H9 (cell line): ENCODE results near the gene MAPK7. TPM values are rescaled to one million over a fixed set of nuclear protein-coding genes. Genes with fewer than 3 reads are reported as not detected.
A peak's percentile ranks its signal among the peaks of the same experiment; 100 is the strongest.

Source experiments
- DNase-seq: peaks from one replicate; pipeline ENCODE4 v3.0.0-alpha.2; 2017
- H2AFZ ChIP-seq: one replicate; pipeline ENCODE4 v1.6.1; 2013; ENCODE audit warnings: mild to moderate bottlenecking, low read length, control low read depth, moderate library complexity
- H2AK5ac ChIP-seq: 2 replicates; pipeline ENCODE4 v1.6.1; 2013; ENCODE audit warnings: low read length, control low read depth, mixed read lengths; ENCODE audit not compliant: insufficient read length
- H2BK120ac ChIP-seq: one replicate; pipeline ENCODE4 v1.6.1; 2013; ENCODE audit warnings: low read depth, mild to moderate bottlenecking, low read length, control low read depth, inconsistent platforms; ENCODE audit not compliant: poor library complexity, severe bottlenecking
- H2BK12ac ChIP-seq: 2 replicates; pipeline ENCODE4 v1.6.1; 2013; ENCODE audit warnings: low read length, control low read depth, mixed read lengths, low read depth; ENCODE audit not compliant: insufficient read length
- H2BK15ac ChIP-seq: 2 replicates; pipeline ENCODE4 v1.6.1; 2013; ENCODE audit warnings: low read depth, low read length, control low read depth
- H2BK20ac ChIP-seq: one replicate; pipeline ENCODE4 v1.6.1; 2013; ENCODE audit warnings: low read depth, mild to moderate bottlenecking, low read length, control low read depth, inconsistent platforms; ENCODE audit not compliant: poor library complexity, severe bottlenecking
- H2BK5ac ChIP-seq: 2 replicates; pipeline ENCODE4 v1.6.1; 2013; ENCODE audit warnings: low read length, control low read depth, mixed read lengths; ENCODE audit not compliant: insufficient read length
- H3K14ac ChIP-seq: 2 replicates; pipeline ENCODE4 v1.6.1; 2013; ENCODE audit warnings: low read length, control low read depth; ENCODE audit not compliant: insufficient read depth
- H3K18ac ChIP-seq: 2 replicates; pipeline ENCODE4 v1.6.1; 2013; ENCODE audit warnings: low read depth, mild to moderate bottlenecking, mixed read lengths, low read length, control low read depth; ENCODE audit not compliant: insufficient read length
- H3K23ac ChIP-seq: 2 replicates; pipeline ENCODE4 v1.6.1; 2013; ENCODE audit warnings: low read length, control low read depth, mixed read lengths, low read depth; ENCODE audit not compliant: insufficient read length
- H3K23me2 ChIP-seq: 2 replicates; pipeline ENCODE4 v1.6.1; 2013; ENCODE audit warnings: low read depth, mild to moderate bottlenecking, mixed read lengths, low read length, control low read depth; ENCODE audit not compliant: insufficient read length, poor library complexity, severe bottlenecking
- H3K27ac ChIP-seq: 2 replicates; pipeline ENCODE4 v1.5.1; 2013; ENCODE audit warnings: low read length, control low read depth, mixed read lengths, low read depth; ENCODE audit not compliant: insufficient read length
- H3K27me3 ChIP-seq: 2 replicates; pipeline ENCODE4 v1.6.1; 2013; ENCODE audit warnings: low read length, control low read depth, inconsistent platforms; ENCODE audit not compliant: insufficient read depth
- H3K4ac ChIP-seq: 2 replicates; pipeline ENCODE4 v1.6.1; 2013; ENCODE audit warnings: low read depth, mild to moderate bottlenecking, control low read depth, inconsistent platforms, low read length, moderate library complexity
- H3K4me1 ChIP-seq: 2 replicates; pipeline ENCODE4 v1.6.1; 2013; ENCODE audit warnings: low read length, control low read depth, inconsistent platforms; ENCODE audit not compliant: insufficient read depth
- H3K4me2 ChIP-seq: 2 replicates; pipeline ENCODE4 v1.6.1; 2013; ENCODE audit warnings: low read length, control low read depth, mixed read lengths; ENCODE audit not compliant: insufficient read length, insufficient read depth
- H3K56ac ChIP-seq: 2 replicates; pipeline ENCODE4 v1.6.1; 2013; ENCODE audit warnings: low read depth, mild to moderate bottlenecking, mixed read lengths, low read length, control low read depth; ENCODE audit not compliant: insufficient read length
- H3K79me1 ChIP-seq: 2 replicates; pipeline ENCODE4 v1.6.1; 2013; ENCODE audit warnings: low read depth, mild to moderate bottlenecking, moderate library complexity, low read length, control low read depth, inconsistent platforms; ENCODE audit not compliant: insufficient read depth, poor library complexity, severe bottlenecking
- H3K79me2 ChIP-seq: 2 replicates; pipeline ENCODE4 v1.6.1; 2013; ENCODE audit warnings: low read length, control low read depth, inconsistent platforms; ENCODE audit not compliant: insufficient read depth
- H3K9ac ChIP-seq: 2 replicates; pipeline ENCODE4 v1.6.1; 2013; ENCODE audit warnings: low read length, control low read depth, mixed read lengths; ENCODE audit not compliant: insufficient read length; ENCODE audit errors: extremely low read depth
- H3K9me3 ChIP-seq: one replicate; pipeline ENCODE4 v1.6.1; 2013; ENCODE audit warnings: low read depth, low read length, inconsistent platforms; ENCODE audit not compliant: control insufficient read depth
- H3T11ph ChIP-seq: one replicate; pipeline ENCODE4 v1.6.1; 2013; ENCODE audit warnings: mild to moderate bottlenecking, low read length, control low read depth, inconsistent platforms
- H4K20me1 ChIP-seq: one replicate; pipeline ENCODE4 v1.6.1; 2013; ENCODE audit not compliant: control insufficient read depth, insufficient read length, insufficient read depth
- H4K5ac ChIP-seq: 2 replicates; pipeline ENCODE4 v1.6.1; 2013; ENCODE audit warnings: low read depth, mild to moderate bottlenecking, mixed read lengths, low read length, control low read depth; ENCODE audit not compliant: insufficient read length
- H4K8ac ChIP-seq: replicated peaks from 2 replicates; pipeline ENCODE4 v1.6.1; 2013; ENCODE audit warnings: low read length, control low read depth, mixed read lengths, low read depth; ENCODE audit not compliant: insufficient read length
- H4K91ac ChIP-seq: 2 replicates; pipeline ENCODE4 v1.6.1; 2013; ENCODE audit warnings: low read depth, mild to moderate bottlenecking, moderate library complexity, mixed read lengths, low read length, control low read depth; ENCODE audit not compliant: insufficient read length
- H3K27ac Mint-ChIP-seq, 3 experiments: 2 replicates in 2 of 3; 3 replicates in 1 of 3; pipeline ENCODE4 v1.8.0; 2020 to 2021; ENCODE audit warnings: mixed read lengths in 3 of 3, mild to moderate bottlenecking in 1 of 3, moderate library complexity in 1 of 3
- H3K27me3 Mint-ChIP-seq: 2 replicates; pipeline ENCODE4 v1.8.0; 2021; ENCODE audit warnings: low read depth, mild to moderate bottlenecking, moderate library complexity, mixed read lengths
- H3K36me3 Mint-ChIP-seq, 3 experiments: 2 replicates in 2 of 3; 3 replicates in 1 of 3; pipeline ENCODE4 v1.8.0; 2020 to 2021; ENCODE audit warnings: low read depth in 3 of 3, mixed read lengths in 3 of 3; ENCODE audit not compliant: insufficient read depth in 1 of 3
- H3K4me1 Mint-ChIP-seq, 2 experiments: 2 replicates each; pipeline ENCODE4 v1.8.0; 2020; ENCODE audit warnings: mixed read lengths in 2 of 2
- H3K4me3 Mint-ChIP-seq, 2 experiments: 2 replicates in 1 of 2; 3 replicates in 1 of 2; pipeline ENCODE4 v1.8.0; 2020 to 2021; ENCODE audit warnings: mild to moderate bottlenecking in 2 of 2, mixed read lengths in 2 of 2, moderate library complexity in 1 of 2
- H3K9me3 Mint-ChIP-seq, 2 experiments: 2 replicates in 1 of 2; 3 replicates in 1 of 2; pipeline ENCODE4 v1.8.0; 2020; ENCODE audit warnings: mild to moderate bottlenecking in 2 of 2, mixed read lengths in 2 of 2, moderate library complexity in 1 of 2
- CTCF ChIP-seq: fragments of 200-600 bp; sonication (generic); conservative IDR thresholded peaks from 3 replicates; pipeline ENCODE4 v1.8.0; 2021; ENCODE audit warnings: antibody characterized with exemption, mild to moderate bottlenecking
- WGBS: extraction: QIAGEN DNeasy Blood & Tissue Kit; methylation state at CpG from one replicate; pipeline ENCODE4 v1.1.7; 2013; ENCODE audit warnings: missing lambda C conversion rate, low lambda C conversion rate, mixed read lengths; ENCODE audit not compliant: insufficient read length; ENCODE audit errors: extremely low coverage; 5-methylcytosine and 5-hydroxymethylcytosine counted together
- microRNA-seq: library from miRNA; unstranded; fragments of <30 nt; microRNA quantifications from one replicate; pipeline ENCODE4, GENCODE V29; 2020; ENCODE audit warnings: borderline microRNAs expressed
- total RNA-seq: library from RNA; stranded (reverse); gene quantifications from 2 replicates; pipeline ENCODE4 v1.2.1, GENCODE V29; 2021

MAPK7 gene
- total RNA-seq, 1 experiment from 2014 or later: 43.8 TPM

GRCh38 chr17:19431691-19432090, 53.4 kb downstream of the MAPK7 start:
- Histone ChIP-seq H2BK15ac (no peak overlapping the region), H3K9ac (no peak overlapping the region), H2AFZ (no peak overlapping the region), H3K27me3 (no peaks in the 10 kb centered on the region), H3K4me2 (no peak overlapping the region), H2BK20ac (no peak overlapping the region), H2BK120ac (no peak overlapping the region), H3K23ac (no peak overlapping the region), H4K91ac (no peak overlapping the region), H2AK5ac (no peak overlapping the region), H3K18ac (no peak overlapping the region), H3K4me1 (peaks cover 7% of the 10 kb centered on the region), H2BK12ac (no peak overlapping the region), H4K20me1 (no peaks in the 10 kb centered on the region), H3K9me3 (no peaks in the 10 kb centered on the region), H2BK5ac (no peak overlapping the region), H3K79me2 (no peaks in the 10 kb centered on the region), H3K14ac (no peak overlapping the region), H3T11ph (no peak overlapping the region), H3K23me2 (no peaks in the 10 kb centered on the region), H3K4ac (no peak overlapping the region), H4K5ac (no peak overlapping the region), H3K27ac (no peak overlapping the region), H3K56ac (no peak overlapping the region), H3K79me1 (no peaks in the 10 kb centered on the region), H4K8ac (no peak overlapping the region)
- TF ChIP-seq CTCF: no peak
- Mint-ChIP-seq H3K27me3 (no peaks in the 10 kb centered on the region), H3K4me1 (peaks cover 49 to 65% of the 10 kb centered on the region in 2 experiments), H3K4me3 (no peak overlapping the region), H3K36me3 (no peaks in the 10 kb centered on the region), H3K9me3 (peaks cover 0 to 2% of the 10 kb centered on the region in 2 experiments; a peak in 1 of 5 replicates), H3K27ac (peak overlapping the region in 2 of 3 experiments; percentile 35 to 63; a peak in 1 of 7 replicates)
- no peak for DNase-seq
- no CpG with 5 or more reads among the region's 3 CpGs for WGBS

Small RNAs within 50 kb of the gene (microRNA-seq; reads per million reads assigned to microRNA genes)
- gene MIR1180: 193 reads per million, percentile 81 among the genes with 10 or more reads in this experiment

Other genes with a start within 250 kb of the MAPK7 start
- gene EPN2, start 141.1 kb upstream of the MAPK7 start, total RNA-seq: 53.2 and 57.8 TPM in 2 replicates
- 27.4 and 30.4 TPM in 2 replicates for gene B9D1, start 15.8 kb upstream of the MAPK7 start, total RNA-seq
- gene MFAP4, start 8.7 kb downstream of the MAPK7 start, total RNA-seq: 1.5 and 2.0 TPM in 2 replicates
- gene RNF112, start 32.7 kb downstream of the MAPK7 start, total RNA-seq: 0.81 and 1.1 TPM in 2 replicates
- gene SLC47A1, start 155.4 kb downstream of the MAPK7 start, total RNA-seq: 2.0 and 4.0 TPM in 2 replicates